Gastroesophageal sphincter (tissue), 3 donors: ENCODE data around the gene P3H3.

Experiments used
- CTCF ChIP-seq, 4 experiments: fragments of 200-600 bp in 2 of 4; fragments of 450-650 bp in 2 of 4; sonication (generic) in 1 of 4; IDR thresholded peaks; one replicate each; pipeline ENCODE4 v1.5.1; 2017 to 2019; ENCODE audit warnings: antibody characterized with exemption in 4 of 4, mild to moderate bottlenecking in 2 of 4, moderate library complexity in 2 of 4
- POLR2A ChIP-seq, 2 donors: fragments of 450-650 bp; IDR thresholded peaks; one replicate each; pipeline ENCODE4 v1.6.1; 2017; ENCODE audit warnings: antibody characterized with exemption in 2 of 2, mild to moderate bottlenecking in 2 of 2, moderate library complexity in 1 of 2

DNA sequence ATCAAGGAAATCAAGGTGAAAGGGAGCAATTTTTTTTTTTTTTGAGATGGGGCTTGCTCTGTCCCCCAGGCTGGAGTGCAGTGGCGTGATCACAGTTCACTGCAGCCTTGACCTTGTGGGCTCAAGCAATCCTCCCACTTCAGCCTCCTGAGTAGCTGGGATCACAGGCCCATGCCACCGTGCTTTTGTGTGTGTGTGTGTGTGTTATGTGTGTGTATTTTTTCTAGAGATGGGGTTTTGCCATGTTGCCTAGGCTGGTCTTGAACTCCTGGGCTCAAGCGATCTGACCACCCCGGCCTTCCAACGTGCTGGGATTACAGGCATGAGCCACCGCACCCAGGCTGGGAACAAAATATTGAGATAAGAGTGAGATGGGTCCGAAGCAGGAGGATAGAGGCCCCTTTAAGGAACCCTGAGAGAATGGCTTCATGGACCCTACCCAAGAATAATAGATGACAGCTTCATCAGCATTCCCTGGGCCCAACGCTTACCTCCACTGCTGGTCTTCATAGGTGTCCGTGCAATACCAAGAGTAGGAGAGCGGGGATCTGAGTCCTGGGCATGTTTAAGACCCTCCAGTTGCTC is 21.9 kb downstream of the P3H3 start:
- TF ChIP-seq CTCF (IDR thresholded peaks at IDR 0.05) = no peak
- no peak for TF ChIP-seq POLR2A (IDR thresholded peaks at IDR 0.05)
